SK-N-MC (cell line): ENCODE results near the gene ASMT.

Experiments
- EZH2 ChIP-seq: fragments of 200-600 bp; sonication (generic); IDR thresholded peaks from one replicate; pipeline ENCODE4 v1.6.1; 2017; ENCODE audit warnings: antibody characterized with exemption
- FOXP2 ChIP-seq: optimal IDR thresholded peaks from 2 replicates; pipeline ENCODE3; 2011; ENCODE audit warnings: mild to moderate bottlenecking, moderate library complexity; ENCODE audit not compliant: insufficient read depth; ENCODE audit errors: extremely low read length, control extremely low read depth
- POLR2AphosphoS5 ChIP-seq: IDR thresholded peaks from 2 replicates; pipeline ENCODE4 v1.6.1; 2012; ENCODE audit warnings: mild to moderate bottlenecking, low read depth, low read length, borderline replicate concordance

GRCh38 chrX:1661048-1661921, 46.4 kb downstream of the ASMT start:
- TF ChIP-seq EZH2: no peak
- no peak for TF ChIP-seq POLR2AphosphoS5
- TF ChIP-seq FOXP2: no peak
